Keratinocyte (primary cell): Measurements from ENCODE around the gene BCAP31. TPM values are rescaled to one million over a fixed set of nuclear protein-coding genes. Genes with fewer than 3 reads are reported as not detected.

Source experiments
- DNase-seq: peaks from one replicate; pipeline ENCODE4 v3.0.0-alpha.2; 2011; ENCODE audit warnings: low read depth, missing footprints, low spot score
- FAIRE-seq: peaks from 2 replicates; lab custom pipeline; 2011; peaks lifted over from hg19 to GRCh38; lab: Jason Lieb, UNC
- H2AFZ ChIP-seq: 2 replicates; pipeline ENCODE4 v1.6.0; 2012; ENCODE audit warnings: low read length, control low read depth, inconsistent platforms; ENCODE audit not compliant: control insufficient read depth
- H3K27ac ChIP-seq: 2 replicates; pipeline ENCODE4 v1.5.1; 2011; ENCODE audit warnings: low read length; ENCODE audit not compliant: control insufficient read depth, insufficient read depth
- H3K27me3 ChIP-seq: 3 replicates; pipeline ENCODE4 v1.6.0; 2011; ENCODE audit warnings: low read length; ENCODE audit not compliant: control insufficient read depth, insufficient read depth; ENCODE audit errors: extremely low read depth
- H3K36me3 ChIP-seq, 2 experiments: 2 replicates in 1 of 2; 3 replicates in 1 of 2; pipeline ENCODE4 v1.5.1; 2011; ENCODE audit warnings: low read length in 2 of 2, mild to moderate bottlenecking in 1 of 2; ENCODE audit not compliant: control insufficient read depth in 2 of 2, insufficient read depth in 2 of 2; ENCODE audit errors: extremely low read depth in 1 of 2
- H3K4me1 ChIP-seq: 3 replicates; pipeline ENCODE4 v1.5.1; 2011; ENCODE audit warnings: low read length; ENCODE audit not compliant: control insufficient read depth, insufficient read depth; ENCODE audit errors: extremely low read depth
- H3K4me2 ChIP-seq: 3 replicates; pipeline ENCODE4 v1.6.0; 2011; ENCODE audit warnings: low read depth, low read length; ENCODE audit not compliant: control insufficient read depth, insufficient read depth; ENCODE audit errors: extremely low read depth
- H3K4me3 ChIP-seq, 3 experiments: fragments of 200-600 bp in 1 of 3; sonication (generic) in 1 of 3; 2 replicates in 2 of 3; 3 replicates in 1 of 3; pipeline ENCODE4 v1.5.1; 2011 to 2016; ENCODE audit warnings: low read length in 3 of 3, mild to moderate bottlenecking in 3 of 3, control low read depth in 2 of 3, inconsistent platforms in 1 of 3, low read depth in 1 of 3, mixed read lengths in 1 of 3, mixed run types in 1 of 3, moderate library complexity in 1 of 3; ENCODE audit not compliant: control insufficient read depth in 2 of 3, insufficient read depth in 2 of 3; ENCODE audit errors: extremely low read depth in 1 of 3
- H3K79me2 ChIP-seq: 2 replicates; pipeline ENCODE4 v1.6.0; 2012; ENCODE audit warnings: low read length; ENCODE audit not compliant: control insufficient read depth, insufficient read depth
- H3K9ac ChIP-seq: 3 replicates; pipeline ENCODE4 v1.6.0; 2011; ENCODE audit warnings: low read length; ENCODE audit not compliant: control insufficient read depth, insufficient read depth; ENCODE audit errors: extremely low read depth
- H3K9me1 ChIP-seq: 3 replicates; pipeline ENCODE4 v1.6.0; 2011; ENCODE audit warnings: low read length; ENCODE audit not compliant: control insufficient read depth, insufficient read depth; ENCODE audit errors: extremely low read depth
- H3K9me3 ChIP-seq: 2 replicates; pipeline ENCODE4 v1.5.1; 2012; ENCODE audit warnings: low read depth, low read length; ENCODE audit not compliant: control insufficient read depth
- H4K20me1 ChIP-seq: 3 replicates; pipeline ENCODE4 v1.6.0; 2011; ENCODE audit warnings: low read length; ENCODE audit not compliant: control insufficient read depth, insufficient read depth; ENCODE audit errors: extremely low read depth
- EZH2 ChIP-seq: IDR thresholded peaks from one replicate; pipeline ENCODE4 v1.6.1; 2012; ENCODE audit warnings: inconsistent platforms, mild to moderate bottlenecking, low read length, moderate library complexity
- dilution Hi-C: fragments of 300-500 bp; cut with MboI; formaldehyde crosslinking; loops from one replicate; pipeline ENCODE4 v1.7.0; 2020; ENCODE audit warnings: low sequenced_read_pairs; ENCODE audit not compliant: extremely low pct_ligation_motif_present
- polyA plus RNA-seq, 5 experiments: library from polyadenylated mRNA; depleted of rRNA in 3 of 5; stranded (reverse) in 3 of 5; stranded (forward) in 1 of 5; unstranded in 1 of 5; fragments of >200 nt; gene quantifications; 1 replicate in 1 of 5; 2 replicates in 3 of 5; 3 replicates in 1 of 5; pipeline versions ENCODE4 v1.2.1 to v1.2.3, GENCODE V29; 2011 to 2012; ENCODE audit warnings: missing spikeins in 2 of 5, low read depth in 1 of 5, low replicate concordance in 1 of 5
- TF ChIP-seq, protein P1 (sequence below), 3 experiments: IDR thresholded peaks in 1 of 3; conservative IDR thresholded peaks in 1 of 3; optimal IDR thresholded peaks in 1 of 3; 2 replicates in 2 of 3; 3 replicates in 1 of 3; pipeline versions ENCODE3 to v1.5.1; 2011; ENCODE audit warnings: low read length in 3 of 3, mild to moderate bottlenecking in 3 of 3, moderate library complexity in 2 of 3, control low read depth in 1 of 3, inconsistent platforms in 1 of 3; ENCODE audit not compliant: insufficient read depth in 2 of 3; ENCODE audit errors: extremely low read depth in 1 of 3

BCAP31 gene
- polyA plus RNA-seq, 1 donor (not counting 4 experiments of a cell fraction or from before 2014, with no cell fraction given): 262 TPM

DNA sequence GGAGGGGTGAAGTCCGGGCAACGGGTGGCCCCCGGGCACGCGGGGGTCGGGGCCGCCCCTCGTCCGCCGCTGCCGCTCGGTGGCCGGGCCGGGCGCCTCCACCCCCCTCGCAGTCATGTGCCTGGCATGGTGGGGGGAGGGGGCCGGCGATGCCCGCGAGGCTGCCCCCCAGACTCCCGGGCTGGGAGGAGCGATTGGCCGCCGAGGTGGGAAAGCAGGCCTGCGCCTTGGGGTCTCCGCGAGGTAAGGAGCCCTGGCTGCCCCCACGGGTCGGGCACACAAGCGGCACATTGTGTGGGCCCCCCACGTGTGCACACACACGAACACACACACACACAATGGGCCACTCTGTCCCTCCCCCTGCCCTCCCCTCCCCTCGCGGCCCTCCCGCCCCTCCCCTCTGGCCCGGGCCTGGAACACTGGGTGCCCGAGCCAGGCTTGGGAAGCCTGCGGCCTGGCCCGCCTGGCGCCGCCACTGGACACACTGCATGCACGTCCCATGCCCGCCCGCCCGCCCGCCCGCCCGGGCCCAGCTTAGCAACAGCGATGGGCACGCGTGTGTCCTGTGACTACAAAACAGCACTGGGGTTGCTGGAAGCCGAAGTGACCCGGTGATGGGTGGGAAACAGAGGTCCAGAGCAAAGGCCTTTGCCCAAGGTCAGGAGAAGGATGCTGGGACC lies 35.1 kb downstream of the BCAP31 start:
- dilution Hi-C loops: no loop called here
- peak overlapping the region; percentile 71 for H3K4me2 ChIP-seq
- H3K4me1 ChIP-seq: peaks cover 8% of the 10 kb centered on the region
- H3K4me3 ChIP-seq: peak overlapping the region; percentile 48 to 60 (median 48)
- TF ChIP-seq EZH2: no peak
- TF ChIP-seq, protein P1, sequence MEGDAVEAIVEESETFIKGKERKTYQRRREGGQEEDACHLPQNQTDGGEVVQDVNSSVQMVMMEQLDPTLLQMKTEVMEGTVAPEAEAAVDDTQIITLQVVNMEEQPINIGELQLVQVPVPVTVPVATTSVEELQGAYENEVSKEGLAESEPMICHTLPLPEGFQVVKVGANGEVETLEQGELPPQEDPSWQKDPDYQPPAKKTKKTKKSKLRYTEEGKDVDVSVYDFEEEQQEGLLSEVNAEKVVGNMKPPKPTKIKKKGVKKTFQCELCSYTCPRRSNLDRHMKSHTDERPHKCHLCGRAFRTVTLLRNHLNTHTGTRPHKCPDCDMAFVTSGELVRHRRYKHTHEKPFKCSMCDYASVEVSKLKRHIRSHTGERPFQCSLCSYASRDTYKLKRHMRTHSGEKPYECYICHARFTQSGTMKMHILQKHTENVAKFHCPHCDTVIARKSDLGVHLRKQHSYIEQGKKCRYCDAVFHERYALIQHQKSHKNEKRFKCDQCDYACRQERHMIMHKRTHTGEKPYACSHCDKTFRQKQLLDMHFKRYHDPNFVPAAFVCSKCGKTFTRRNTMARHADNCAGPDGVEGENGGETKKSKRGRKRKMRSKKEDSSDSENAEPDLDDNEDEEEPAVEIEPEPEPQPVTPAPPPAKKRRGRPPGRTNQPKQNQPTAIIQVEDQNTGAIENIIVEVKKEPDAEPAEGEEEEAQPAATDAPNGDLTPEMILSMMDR (optimal IDR thresholded peaks at IDR 0.05 in 1 of 3, IDR thresholded peaks at IDR 0.05 in 1 of 3, conservative IDR thresholded peaks at IDR 0.05 in 1 of 3; ENCODE audit: extremely low read depth in 1 of 3, insufficient read depth in 2 of 3, low read length in 3 of 3): no peak
- H3K79me2 ChIP-seq: peaks cover 11% of the 10 kb centered on the region
- no peaks in the 10 kb centered on the region for H3K9me3 ChIP-seq
- no peaks in the 10 kb centered on the region for H3K36me3 ChIP-seq
- H3K27ac ChIP-seq: no peak overlapping the region
- DNase-seq: no peak
- no peaks in the 10 kb centered on the region for H3K27me3 ChIP-seq
- no peaks in the 10 kb centered on the region for H4K20me1 ChIP-seq
- no peaks in the 10 kb centered on the region for H3K9me1 ChIP-seq
- H2AFZ ChIP-seq: no peak overlapping the region
- peak overlapping the region; percentile 52 for H3K9ac ChIP-seq
- FAIRE-seq: no peak

DNA sequence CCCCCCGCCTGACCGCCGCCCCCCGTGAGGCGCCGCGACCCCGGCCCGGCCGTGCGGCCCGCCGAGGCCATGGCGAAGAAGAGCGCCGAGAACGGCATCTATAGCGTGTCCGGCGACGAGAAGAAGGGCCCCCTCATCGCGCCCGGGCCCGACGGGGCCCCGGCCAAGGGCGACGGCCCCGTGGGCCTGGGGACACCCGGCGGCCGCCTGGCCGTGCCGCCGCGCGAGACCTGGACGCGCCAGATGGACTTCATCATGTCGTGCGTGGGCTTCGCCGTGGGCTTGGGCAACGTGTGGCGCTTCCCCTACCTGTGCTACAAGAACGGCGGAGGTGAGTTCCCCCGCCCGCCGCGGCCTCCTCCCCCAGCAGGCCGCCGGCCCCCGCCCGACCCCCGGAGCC lies 35.7 kb downstream of the BCAP31 start:
- Histone ChIP-seq H4K20me1 (no peaks in the 10 kb centered on the region), H3K27me3 (no peaks in the 10 kb centered on the region), H3K79me2 (peaks cover 11% of the 10 kb centered on the region), H3K27ac (no peak overlapping the region), H3K9me1 (no peaks in the 10 kb centered on the region), H3K4me3 (peak overlapping the region in 1 of 3 experiments; percentile 48), H3K4me2 (no peak overlapping the region), H3K9me3 (no peaks in the 10 kb centered on the region), H2AFZ (no peak overlapping the region), H3K4me1 (peaks cover 8% of the 10 kb centered on the region), H3K36me3 (no peaks in the 10 kb centered on the region), H3K9ac (peak overlapping the region; percentile 61)
- dilution Hi-C loops: no loop called here
- DNase-seq (no peak), FAIRE-seq (no peak)
- TF ChIP-seq, protein P1 (optimal IDR thresholded peaks at IDR 0.05 in 1 of 3, IDR thresholded peaks at IDR 0.05 in 1 of 3, conservative IDR thresholded peaks at IDR 0.05 in 1 of 3; ENCODE audit: extremely low read depth in 1 of 3, insufficient read depth in 2 of 3, low read length in 3 of 3): no peak
- TF ChIP-seq EZH2: no peak
